CD4-positive, alpha-beta T cell treated with Interferon gamma for 1 hour (primary cell): Measurements from ENCODE around the gene SEMA3F.
A peak's percentile ranks its signal among the peaks of the same experiment; 100 is the strongest.
"Not testable (repeated sequence)": the region's sequence is repeated elsewhere in the genome, so short reads cannot be mapped to it uniquely, and the experiment has no call there.

ENCODE experiments used
- DNase-seq: peaks from one replicate; pipeline ENCODE4 v3.0.0-alpha.2; 2020

SEMA3F gene

GRCh38 chr3:50195501-50196252, 40.6 kb downstream of the SEMA3F start:
- no peak for DNase-seq

DNA sequence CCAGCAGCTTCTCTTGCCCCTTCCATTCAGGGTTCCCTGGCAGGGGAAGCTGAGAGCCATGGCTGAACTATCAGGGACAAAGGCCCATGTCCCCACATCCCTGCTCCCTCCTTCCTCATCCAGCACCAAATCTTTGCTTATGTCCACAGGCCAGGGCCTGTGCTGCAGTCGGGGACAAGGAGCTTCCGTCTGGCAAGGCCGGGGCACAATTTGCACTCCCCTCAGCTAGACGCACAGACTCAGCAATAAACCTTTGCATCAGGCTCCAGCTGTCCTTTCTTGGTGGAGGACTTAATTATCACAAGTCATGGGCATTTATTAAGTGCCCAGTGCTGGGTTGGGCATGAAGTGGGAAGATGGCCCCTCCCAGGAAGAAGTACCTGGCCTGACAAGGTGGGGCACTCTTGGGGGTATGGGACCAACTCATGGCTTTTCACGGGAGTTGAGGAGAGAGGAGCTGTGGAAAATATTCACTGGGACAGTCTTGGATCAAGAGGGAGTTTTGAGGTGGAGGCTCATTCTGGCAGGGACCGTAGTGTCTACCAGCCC, 41.2 kb downstream of the SEMA3F start:
- no peak for DNase-seq

DNA sequence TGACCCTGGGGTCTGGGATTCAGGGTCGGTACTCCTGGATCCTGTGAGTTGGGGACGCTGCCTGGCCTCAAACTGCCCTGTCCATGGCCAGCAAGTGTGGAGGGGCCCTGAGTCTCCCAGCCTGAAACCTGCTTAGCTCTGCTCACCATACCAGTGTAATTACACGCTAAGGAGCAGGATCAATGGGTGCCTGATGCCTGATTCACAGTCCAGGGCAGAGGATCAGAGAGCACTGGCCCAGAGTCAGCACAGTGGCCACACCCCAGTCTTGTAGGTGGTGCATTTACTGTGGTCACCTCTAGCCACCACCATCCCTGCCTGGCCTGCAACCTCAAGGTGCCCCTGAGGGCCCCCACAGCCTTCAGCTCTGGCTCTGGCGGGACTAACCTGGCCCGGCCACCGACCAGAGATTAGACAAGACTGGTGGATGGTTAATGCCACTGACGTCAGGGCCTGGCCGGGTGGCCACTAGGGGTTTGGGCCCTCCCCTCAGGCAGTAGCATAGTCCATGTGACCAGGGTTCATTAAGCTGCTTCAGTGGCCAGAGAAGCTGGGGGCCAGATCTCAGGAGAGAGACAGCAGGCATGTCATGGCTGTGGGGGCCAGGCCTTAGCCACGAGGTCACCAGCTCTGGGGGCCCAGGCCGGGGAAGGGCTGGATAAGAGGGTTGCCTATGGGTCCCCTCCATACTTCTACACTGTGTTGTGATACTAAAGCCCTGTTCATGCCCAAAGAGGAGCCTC, 46.6 kb downstream of the SEMA3F start:
- no peak for DNase-seq

- DNase-seq = no peak
These were observed 47.4 kb downstream of the SEMA3F start for GRCh38 chr3:50202353-50203112.

- no peak for DNase-seq
These were observed 48.1 kb downstream of the SEMA3F start for GRCh38 chr3:50203113-50203808.

GRCh38 chr3:50203809-50204803, 49.0 kb downstream of the SEMA3F start:
- DNase-seq = no peak

DNA sequence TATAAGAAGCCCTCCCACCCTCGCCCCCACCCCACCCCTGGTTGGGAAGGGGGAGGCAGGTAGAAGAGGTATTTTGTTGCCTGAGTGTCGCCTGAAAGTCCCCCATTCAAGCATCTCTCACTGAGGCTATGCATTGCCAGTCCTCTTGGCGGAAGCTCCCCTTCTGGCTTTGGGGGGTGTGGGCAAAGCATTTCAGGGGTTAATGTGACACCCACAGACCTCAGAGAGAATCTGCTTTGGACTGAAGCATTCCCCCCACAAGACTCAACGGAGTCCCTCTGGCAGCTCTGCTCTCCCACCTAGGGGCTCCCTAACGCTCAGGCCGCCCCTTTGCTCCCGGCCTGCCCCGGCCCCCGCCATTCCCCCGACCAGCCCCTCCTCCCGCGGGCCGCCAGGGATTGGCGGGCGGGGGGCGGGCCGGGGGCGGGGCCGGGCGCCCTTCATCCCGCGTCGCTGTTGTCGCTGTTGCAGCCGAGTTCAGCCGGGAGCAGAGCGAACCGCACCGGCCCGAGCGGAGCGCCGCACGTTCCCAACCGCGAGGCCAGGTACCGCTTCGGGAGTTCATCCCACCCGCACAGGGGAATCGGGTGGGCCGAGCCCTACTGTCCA, 49.8 kb downstream of the SEMA3F start, which contains the start of gene SLC38A3:
Gene SLC38A3, plus strand, starts transcription at position 468 of the 609 bp plus-strand sequence. CDS start 8,929 bp downstream, outside the sequence.
- DNase-seq = no peak

- DNase-seq = peak; percentile 36
These were observed 50.5 kb downstream of the SEMA3F start for GRCh38 chr3:50205413-50206276.

DNA sequence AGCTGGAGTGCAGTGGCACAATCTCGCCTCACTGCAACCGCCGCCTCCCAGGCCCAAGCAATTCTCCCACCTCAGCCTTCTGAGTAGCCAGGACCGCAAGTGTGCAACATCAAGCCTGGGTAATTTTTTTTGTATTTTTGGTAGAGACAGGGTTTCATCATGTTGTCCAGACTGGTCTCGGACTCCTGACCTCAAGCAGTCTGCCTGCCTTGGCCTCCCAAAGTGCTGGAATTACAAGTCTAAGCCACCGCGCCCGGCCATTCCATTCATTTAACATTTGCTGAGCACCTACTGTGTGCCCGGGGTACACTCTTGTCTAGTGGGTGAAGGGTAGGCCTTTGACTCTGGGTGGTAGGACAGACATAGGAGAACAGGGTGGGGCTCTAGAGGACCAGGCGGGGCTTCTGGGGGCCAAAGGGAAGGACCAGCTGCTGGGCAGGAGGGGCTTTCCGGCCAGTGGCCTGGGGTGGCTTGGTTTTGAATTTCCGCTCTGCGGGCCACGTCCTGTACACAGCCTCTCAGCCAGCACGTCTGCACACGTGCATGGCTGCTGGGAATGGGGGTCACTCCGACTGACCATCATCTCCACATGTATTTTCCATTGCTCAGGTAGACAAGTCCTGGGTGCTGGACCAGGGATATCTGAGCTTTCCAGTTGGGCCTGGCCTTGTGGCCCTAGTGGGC, 52.4 kb downstream of the SEMA3F start:
- no peak for DNase-seq

GRCh38 chr3:50208677-50209344, 53.7 kb downstream of the SEMA3F start:
- no peak for DNase-seq

DNA sequence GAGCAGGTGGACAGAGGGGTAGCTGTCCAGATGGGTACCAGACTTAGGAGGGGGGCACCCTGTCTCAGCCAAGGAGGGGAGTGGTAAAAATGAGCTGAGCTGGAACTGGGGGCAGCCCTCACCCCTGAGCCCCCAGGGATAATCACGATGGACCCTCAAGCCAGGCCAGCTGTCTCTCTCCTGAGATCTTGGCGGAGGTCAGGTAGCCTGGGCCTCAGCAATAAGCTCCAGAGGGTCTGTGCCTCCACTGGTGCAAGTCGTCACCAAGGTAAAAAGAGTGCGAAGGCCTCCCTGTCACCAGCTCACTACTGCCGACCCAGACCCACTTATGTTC, 55.0 kb downstream of the SEMA3F start:
- DNase-seq = no peak

- no peak for DNase-seq
These were observed 55.6 kb downstream of the SEMA3F start for GRCh38 chr3:50210510-50211367.

- not testable (repeated sequence) for DNase-seq
These were observed 56.2 kb downstream of the SEMA3F start for GRCh38 chr3:50211368-50211717.

DNA sequence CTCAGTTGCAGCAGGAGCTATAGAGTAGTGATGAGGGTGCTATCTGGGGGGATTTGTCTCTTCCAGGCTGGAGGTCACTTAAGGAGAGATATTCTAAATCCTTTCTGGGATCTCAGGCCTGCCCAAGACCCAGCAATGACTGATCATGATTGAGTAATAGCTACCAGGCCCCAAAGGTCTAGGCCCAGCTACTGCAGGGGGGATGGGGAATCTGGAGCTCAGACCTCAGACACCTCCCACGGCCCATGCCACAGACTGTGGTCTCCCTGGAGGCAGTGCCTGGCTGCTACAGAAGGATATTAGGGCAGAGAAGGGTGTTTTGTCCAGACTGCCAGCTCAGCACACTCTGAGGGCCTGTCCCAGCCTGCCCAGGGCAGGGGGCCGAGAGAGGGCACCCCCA, 56.8 kb downstream of the SEMA3F start:
- no peak for DNase-seq

DNA sequence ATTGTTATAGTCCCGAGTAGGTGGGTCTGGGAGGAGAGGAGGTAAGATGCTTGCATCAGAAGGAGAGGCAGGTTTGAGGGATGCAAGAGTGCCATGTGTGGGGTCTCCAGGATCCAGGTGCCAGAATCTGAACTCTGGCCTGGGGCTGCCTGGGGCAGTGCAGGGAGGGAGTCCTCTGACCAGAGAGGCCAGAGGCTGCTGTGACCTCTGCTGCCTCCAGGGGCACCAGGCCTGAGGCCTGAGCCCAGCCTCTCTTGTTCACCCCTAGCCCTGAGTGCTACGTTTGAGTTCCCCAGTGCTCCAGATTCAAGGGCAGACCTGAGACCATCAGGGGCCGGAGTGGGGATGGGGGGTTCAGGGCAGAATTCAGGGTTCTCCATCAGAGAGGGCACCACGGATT, 57.4 kb downstream of the SEMA3F start:
- DNase-seq = no peak

GRCh38 chr3:50212971-50213370, 57.8 kb downstream of the SEMA3F start:
- DNase-seq = no peak

GRCh38 chr3:50213373-50213772, 58.2 kb downstream of the SEMA3F start:
- DNase-seq = no peak

- no peak for DNase-seq
These were observed 59.7 kb downstream of the SEMA3F start for GRCh38 chr3:50214824-50215223.
